ENCODE data around the gene PLPPR1.

PLPPR1 gene

GRCh38 chr9:101337237-101337636 is 308.7 kb downstream of the PLPPR1 start:
- TF ChIP-seq CTCF (conservative IDR thresholded peaks at IDR 0.05) = no peak

GRCh38 chr9:101341958-101342357 is 313.4 kb downstream of the PLPPR1 start:
- H3K27ac ChIP-seq = no peak overlapping the region
- no peak for TF ChIP-seq CTCF (conservative IDR thresholded peaks at IDR 0.05)

More at GRCh38 chr9:101337237-101337636, 308.7 kb downstream of the PLPPR1 start:
- no peak overlapping the region for H3K27ac ChIP-seq

- no peak overlapping the region for H3K27ac ChIP-seq
- TF ChIP-seq CTCF (conservative IDR thresholded peaks at IDR 0.05) = no peak
These were observed 314.1 kb downstream of the PLPPR1 start for GRCh38 chr9:101342595-101342994.

- no peak for TF ChIP-seq CTCF (conservative IDR thresholded peaks at IDR 0.05)
These were observed 321.8 kb downstream of the PLPPR1 start for GRCh38 chr9:101350285-101350684.

GRCh38 chr9:101352892-101353463 is 324.5 kb downstream of the PLPPR1 start:
- no peak for TF ChIP-seq CTCF (conservative IDR thresholded peaks at IDR 0.05)
- peak overlapping the region; percentile 67 for H3K27ac ChIP-seq

More at GRCh38 chr9:101350285-101350684, 321.8 kb downstream of the PLPPR1 start:
- H3K27ac ChIP-seq = no peak overlapping the region

GRCh38 chr9:101353683-101354082 is 325.2 kb downstream of the PLPPR1 start:
- H3K27ac ChIP-seq = peak overlapping the region; percentile 67
- no peak for TF ChIP-seq CTCF (conservative IDR thresholded peaks at IDR 0.05)

GRCh38 chr9:101354143-101354764 is 325.7 kb downstream of the PLPPR1 start:
- TF ChIP-seq CTCF (conservative IDR thresholded peaks at IDR 0.05) = no peak
- H3K27ac ChIP-seq = peak overlapping the region; percentile 67

All from VCaP (cell line).